GM13977 (cell line): ENCODE measurements around the gene MLLT3.

Experiments
- DNase-seq: peaks from one replicate; pipeline ENCODE4 v3.0.0; 2012; ENCODE audit warnings: low spot score
- CTCF ChIP-seq: IDR thresholded peaks from 2 replicates; pipeline ENCODE4 v1.5.1; 2012; ENCODE audit warnings: mild to moderate bottlenecking, control low read depth; ENCODE audit not compliant: insufficient read depth; ENCODE audit errors: extremely low read depth, missing control alignments
- in situ Hi-C: fragments of 300-500 bp; cut with MboI; formaldehyde crosslinking; loops from one replicate; pipeline ENCODE4 v1.12.0; 2022; ENCODE audit warnings: low sequenced_read_pairs, low pct_unique_long_range_greater_than_20kb, mixed read lengths, inconsistent platforms; ENCODE audit not compliant: unreplicated experiment

The MLLT3 gene

GRCh38 chr9:20579524-20580314, 42.6 kb downstream of the MLLT3 start:
- TF ChIP-seq CTCF: no peak
- no peak for DNase-seq
- in situ Hi-C loops: no loop called here

- in situ Hi-C loops: no loop called here
- TF ChIP-seq CTCF: no peak
- no peak for DNase-seq
Observed at GRCh38 chr9:20573023-20573422, 49.3 kb downstream of the MLLT3 start.

- DNase-seq: no peak
- no peak for TF ChIP-seq CTCF
- in situ Hi-C loops: no loop called here
Observed at GRCh38 chr9:20570756-20571155, 51.5 kb downstream of the MLLT3 start.

GRCh38 chr9:20570087-20570486, 52.2 kb downstream of the MLLT3 start:
- no peak for TF ChIP-seq CTCF
- in situ Hi-C loops: no loop called here
- no peak for DNase-seq

GRCh38 chr9:20569525-20569924, 52.8 kb downstream of the MLLT3 start:
- no peak for DNase-seq
- no peak for TF ChIP-seq CTCF
- in situ Hi-C loops: loop anchor here (10.0 kb wide), 1 partner anchor 45 kb away; no protein-coding TSS in a partner anchor

- no peak for DNase-seq
- in situ Hi-C loops: loop anchor here (10.0 kb wide), 1 partner anchor 46 kb away; no protein-coding TSS in a partner anchor
- no peak for TF ChIP-seq CTCF
Observed at GRCh38 chr9:20568400-20568799, 53.9 kb downstream of the MLLT3 start.

GRCh38 chr9:20566401-20566800, 55.9 kb downstream of the MLLT3 start:
- in situ Hi-C loops: loop anchor here (10.0 kb wide), 1 partner anchor 48 kb away; no protein-coding TSS in a partner anchor
- no peak for DNase-seq
- no peak for TF ChIP-seq CTCF
